ENCODE results near the gene MASP1.

GRCh38 chr3:187296058-187296457 lies 4.5 kb upstream of the MASP1 start:
- TF ChIP-seq SIN3A (IDR thresholded peaks at IDR 0.05; ENCODE audit: borderline replicate concordance, insufficient read depth, low read length) (no peak), POLR2AphosphoS5 (IDR thresholded peaks at IDR 0.05; ENCODE audit: low read depth, low read length) (no peak), TAF1 (IDR thresholded peaks at IDR 0.05; ENCODE audit: borderline replicate concordance, insufficient read depth, low read length) (no peak), REST (IDR thresholded peaks at IDR 0.05; ENCODE audit: insufficient read depth in 1 of 2, low read depth in 2 of 2, low read length in 2 of 2) (no peak), FOXP2 (optimal IDR thresholded peaks at IDR 0.05; ENCODE audit: borderline replicate concordance, extremely low read depth, extremely low read length, insufficient read depth) (no peak)
